Activated CD8-positive, alpha-beta memory T cell treated with anti-CD3 and anti-CD28 coated beads for 1 hour (primary cell): ENCODE measurements around the gene AKT3.

Source experiments
- DNase-seq, 2 donors: peaks; one replicate each; pipeline ENCODE4 v3.0.0-alpha.2; 2020; ENCODE audit warnings: low read depth in 1 of 2; ENCODE audit errors: extremely low read depth in 1 of 2

AKT3 gene

GRCh38 chr1:243471754-243472745 lies 378.0 kb downstream of the AKT3 start:
- DNase-seq, result no peak

DNA sequence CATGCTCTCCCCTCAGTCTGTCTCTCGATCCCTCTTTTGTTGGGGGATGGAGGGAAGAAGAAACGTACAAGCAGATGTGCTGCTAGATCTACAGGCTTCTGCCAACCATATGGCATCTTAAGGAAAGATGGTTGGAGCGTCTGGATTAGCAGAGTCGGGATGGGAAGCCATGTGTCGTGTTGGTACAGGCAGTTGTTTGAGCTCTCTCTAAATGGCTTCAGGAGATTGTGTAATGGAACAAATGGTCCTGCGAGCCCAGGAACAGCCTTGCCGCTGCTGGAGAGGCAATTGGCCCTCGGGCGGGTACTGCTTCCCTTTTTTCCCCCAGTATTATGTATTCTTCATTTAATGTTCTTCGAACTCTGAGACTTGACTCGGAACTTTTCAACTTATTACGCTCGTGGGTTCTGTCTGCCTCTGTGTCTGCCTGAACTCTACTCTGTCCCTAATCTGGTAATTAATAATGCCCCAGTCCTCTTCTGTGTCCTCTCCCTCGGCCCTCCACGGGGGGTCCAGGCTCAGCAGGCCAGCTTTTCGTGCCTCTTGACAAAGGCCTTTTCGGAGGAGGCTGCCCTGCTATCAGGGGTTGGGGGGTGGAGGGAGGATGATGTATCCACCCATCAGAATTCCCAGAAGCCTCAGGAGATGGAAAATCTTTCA lies 378.9 kb downstream of the AKT3 start:
- DNase-seq, result no peak

GRCh38 chr1:243470502-243470901 lies 379.5 kb downstream of the AKT3 start:
- DNase-seq, result no peak

- DNase-seq, result no peak
Measured at GRCh38 chr1:243469497-243469896, 380.5 kb downstream of the AKT3 start.

DNA sequence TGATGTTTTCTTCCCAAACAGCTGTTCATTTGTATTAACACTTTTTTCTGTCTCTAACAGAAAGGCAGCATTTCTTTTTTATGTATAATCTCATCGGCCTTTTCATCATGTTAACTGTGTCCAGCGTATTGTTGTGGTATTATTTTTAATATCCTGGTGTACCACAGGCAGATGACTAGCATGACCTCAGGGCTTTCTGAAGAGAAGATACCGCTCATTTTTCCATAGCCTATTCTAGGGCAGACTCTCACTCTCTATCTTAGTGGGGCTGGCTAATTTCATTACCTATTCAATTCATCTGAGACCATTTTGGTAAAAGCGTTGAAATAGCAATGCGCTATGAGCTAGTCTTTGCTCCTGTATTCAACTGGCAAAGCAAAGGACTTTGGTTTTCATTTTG lies 384.3 kb downstream of the AKT3 start:
- DNase-seq, result no peak

DNA sequence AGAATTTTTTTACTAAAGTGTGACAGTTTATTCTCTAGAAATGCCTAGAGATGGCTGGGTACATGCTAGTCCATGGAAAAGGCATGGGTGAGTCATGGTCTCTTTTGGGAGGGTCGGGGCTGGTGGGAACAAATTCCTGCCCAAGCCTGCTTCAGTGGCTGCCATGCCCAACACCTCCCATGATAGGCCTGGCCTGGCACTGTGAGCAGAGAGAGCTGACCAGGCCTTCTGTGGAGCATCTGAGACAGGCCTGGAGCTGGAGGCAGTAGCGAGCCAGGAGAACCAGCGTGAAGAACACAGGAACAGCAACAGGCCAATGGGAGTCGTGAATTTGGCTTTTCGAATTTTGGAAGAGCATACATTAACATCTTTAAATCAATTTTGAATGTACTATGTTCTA lies 385.0 kb downstream of the AKT3 start:
- no peak for DNase-seq

DNA sequence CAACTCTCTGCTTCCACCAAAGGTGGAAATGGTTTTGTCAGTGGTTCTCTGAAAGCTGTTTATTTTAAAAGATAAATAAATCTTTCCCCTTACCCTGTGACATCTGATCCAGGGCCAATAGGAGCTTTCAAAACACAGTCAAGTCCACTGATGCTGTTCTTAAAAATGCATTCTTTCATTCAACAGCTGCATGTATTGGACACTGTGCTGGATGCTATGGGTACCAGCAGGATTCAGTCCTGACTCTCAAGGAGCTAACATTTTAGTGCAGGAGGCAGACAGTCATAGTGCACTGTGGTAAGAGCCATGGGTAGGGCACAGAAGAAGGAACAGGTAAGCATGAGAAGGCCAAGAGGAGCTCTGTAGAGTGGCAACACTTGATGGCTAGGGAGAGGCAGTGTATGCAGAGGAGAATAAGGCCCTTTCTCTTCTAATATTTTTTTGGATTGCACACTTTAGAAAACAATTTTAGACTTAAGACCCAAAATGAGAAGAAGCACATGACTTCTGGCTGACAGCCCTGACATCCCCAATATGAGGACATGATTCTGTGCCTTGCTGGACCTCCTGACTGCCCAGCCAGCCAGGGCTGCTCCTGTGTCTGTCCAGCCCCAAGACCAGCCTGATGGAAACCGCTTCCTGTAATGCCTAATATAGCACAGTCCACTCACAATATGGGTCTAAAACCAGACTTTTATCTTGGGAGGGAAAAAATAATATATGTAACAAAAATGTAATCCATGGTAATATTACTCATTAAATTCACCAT lies 386.9 kb downstream of the AKT3 start:
- DNase-seq, result no peak

GRCh38 chr1:243461700-243462099 lies 388.3 kb downstream of the AKT3 start:
- no peak for DNase-seq

DNA sequence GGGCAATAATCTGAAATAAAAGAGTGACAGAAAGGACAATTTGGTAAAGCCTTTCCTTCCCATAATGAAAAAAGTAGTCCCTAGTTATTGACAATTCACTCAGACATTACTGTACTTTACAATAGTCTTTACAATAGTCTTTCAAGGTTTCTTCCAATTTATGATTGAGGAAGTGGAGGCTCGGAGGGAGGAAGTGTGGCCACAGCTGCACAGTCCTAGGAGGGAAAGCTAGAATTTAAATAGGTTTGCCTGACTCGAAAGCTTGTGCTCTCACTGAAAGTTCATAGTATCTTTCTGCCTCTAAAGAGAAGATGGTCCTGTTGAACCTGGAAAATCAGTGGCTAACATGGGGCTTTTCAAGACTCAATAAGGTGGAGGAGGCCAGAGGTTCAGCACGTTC lies 391.0 kb downstream of the AKT3 start:
- DNase-seq, result no peak

GRCh38 chr1:243457363-243457982 lies 392.6 kb downstream of the AKT3 start:
- no peak for DNase-seq

- no peak for DNase-seq
Measured at GRCh38 chr1:243455760-243456651, 394.0 kb downstream of the AKT3 start.

GRCh38 chr1:243454328-243454997 lies 395.6 kb downstream of the AKT3 start:
- no peak for DNase-seq

DNA sequence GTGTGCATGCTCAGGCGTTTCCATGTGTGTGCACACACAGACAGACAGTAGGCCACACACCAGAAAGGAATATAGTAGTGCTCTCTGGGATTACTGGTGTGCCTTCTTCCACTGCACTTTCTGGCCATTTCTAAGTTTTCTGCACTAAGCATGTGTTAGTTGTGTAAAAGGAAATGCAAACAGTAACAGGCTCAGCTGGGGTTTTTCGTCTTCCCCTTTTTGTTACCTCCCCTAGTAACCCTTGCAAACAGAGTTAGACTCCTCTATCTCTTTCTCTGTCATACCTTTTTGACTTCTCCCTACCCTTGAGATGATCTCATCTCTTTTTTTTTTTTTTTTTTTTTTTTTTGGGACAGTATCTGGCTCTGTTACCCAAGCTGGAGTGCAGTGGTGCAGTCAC lies 398.0 kb downstream of the AKT3 start:
- no peak for DNase-seq

- DNase-seq, result no peak
Measured at GRCh38 chr1:243449373-243449772, 400.7 kb downstream of the AKT3 start.

DNA sequence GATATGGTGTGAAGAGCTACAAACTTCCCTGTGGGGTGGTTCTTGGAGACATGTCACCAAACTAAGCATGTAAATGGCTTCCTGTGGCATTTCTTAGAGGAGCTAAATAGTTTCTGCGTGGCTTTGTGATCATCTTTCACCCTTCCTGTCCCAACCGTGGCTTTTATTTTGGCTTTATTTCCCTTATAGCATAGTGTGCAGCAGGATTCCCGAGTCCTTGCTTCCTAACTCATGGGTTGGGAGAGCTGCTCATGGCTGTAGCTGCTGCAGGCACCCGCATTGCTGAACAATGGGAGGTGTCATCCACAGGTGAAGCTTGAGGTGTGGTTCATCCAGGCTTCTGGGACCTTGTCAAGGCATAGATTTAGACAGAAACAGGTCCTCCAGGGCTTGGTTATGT lies 402.2 kb downstream of the AKT3 start:
- DNase-seq, result no peak

DNA sequence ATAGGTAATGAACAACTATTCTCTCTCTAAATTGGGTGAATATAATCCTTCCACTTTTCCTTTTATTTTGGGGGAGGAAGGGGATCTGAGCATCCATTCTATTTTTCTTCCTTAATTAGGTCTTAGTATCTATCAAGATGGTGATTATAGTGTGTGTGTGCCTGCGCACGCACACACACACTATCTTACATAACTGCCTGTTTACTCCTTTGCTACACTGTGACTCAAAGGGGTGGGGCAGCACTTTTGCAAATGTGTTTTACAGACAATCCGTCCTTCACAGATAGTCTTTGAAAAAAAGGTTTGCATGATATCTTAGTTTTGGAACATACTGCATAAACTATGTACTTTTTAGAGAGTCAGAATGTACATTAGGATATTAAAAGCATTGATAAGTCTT lies 402.7 kb downstream of the AKT3 start:
- no peak for DNase-seq

DNA sequence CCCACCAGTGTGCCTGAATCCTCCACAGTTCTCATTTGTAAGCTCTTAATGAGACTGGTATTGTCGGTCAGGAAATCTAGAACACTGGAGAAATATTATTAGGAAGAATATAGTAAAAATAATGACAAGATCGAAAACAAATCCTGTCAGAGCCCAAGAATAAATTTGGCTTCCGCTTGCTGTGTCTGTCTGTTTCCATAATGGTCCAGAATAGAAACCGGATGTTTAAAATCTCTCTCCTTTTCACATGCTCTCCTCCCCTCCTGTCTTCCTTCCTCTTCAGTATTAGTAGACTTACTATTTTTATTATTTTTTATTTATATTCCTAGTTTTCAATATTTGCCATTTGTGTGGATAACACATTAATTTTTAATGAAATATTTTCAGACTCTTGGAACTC lies 406.5 kb downstream of the AKT3 start:
- no peak for DNase-seq

GRCh38 chr1:243441601-243442000 lies 408.4 kb downstream of the AKT3 start:
- no peak for DNase-seq

DNA sequence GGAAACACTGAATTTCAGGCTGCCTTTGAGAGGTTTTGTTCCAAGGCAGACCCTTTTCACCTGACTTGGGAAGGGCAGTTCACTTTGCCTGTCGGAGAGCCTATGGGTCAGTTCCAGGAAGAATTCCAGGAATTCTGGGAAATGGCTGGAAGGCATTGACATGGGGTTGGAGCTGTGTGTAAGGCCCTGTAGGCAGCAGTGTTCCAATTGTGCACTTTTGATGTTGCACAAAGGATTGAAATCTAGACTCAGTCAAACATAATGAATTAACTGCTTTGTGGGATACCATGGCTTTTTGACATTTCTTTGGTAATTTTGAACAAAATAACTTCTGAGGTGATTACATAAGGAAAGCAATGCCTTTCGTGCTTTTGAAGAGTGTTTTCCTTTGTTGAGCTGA lies 409.6 kb downstream of the AKT3 start:
- no peak for DNase-seq
